SHP77 treated with DMSO at 0.1 percent for 48 hours (cell line): Measurements from ENCODE around the gene GNB2.
A peak's percentile ranks its signal among the peaks of the same experiment; 100 is the strongest.

Experiments
- DNase-seq: peaks from one replicate; lab custom pipeline; 2025; lab: John Stamatoyannopoulos, UW

Gene GNB2

DNA sequence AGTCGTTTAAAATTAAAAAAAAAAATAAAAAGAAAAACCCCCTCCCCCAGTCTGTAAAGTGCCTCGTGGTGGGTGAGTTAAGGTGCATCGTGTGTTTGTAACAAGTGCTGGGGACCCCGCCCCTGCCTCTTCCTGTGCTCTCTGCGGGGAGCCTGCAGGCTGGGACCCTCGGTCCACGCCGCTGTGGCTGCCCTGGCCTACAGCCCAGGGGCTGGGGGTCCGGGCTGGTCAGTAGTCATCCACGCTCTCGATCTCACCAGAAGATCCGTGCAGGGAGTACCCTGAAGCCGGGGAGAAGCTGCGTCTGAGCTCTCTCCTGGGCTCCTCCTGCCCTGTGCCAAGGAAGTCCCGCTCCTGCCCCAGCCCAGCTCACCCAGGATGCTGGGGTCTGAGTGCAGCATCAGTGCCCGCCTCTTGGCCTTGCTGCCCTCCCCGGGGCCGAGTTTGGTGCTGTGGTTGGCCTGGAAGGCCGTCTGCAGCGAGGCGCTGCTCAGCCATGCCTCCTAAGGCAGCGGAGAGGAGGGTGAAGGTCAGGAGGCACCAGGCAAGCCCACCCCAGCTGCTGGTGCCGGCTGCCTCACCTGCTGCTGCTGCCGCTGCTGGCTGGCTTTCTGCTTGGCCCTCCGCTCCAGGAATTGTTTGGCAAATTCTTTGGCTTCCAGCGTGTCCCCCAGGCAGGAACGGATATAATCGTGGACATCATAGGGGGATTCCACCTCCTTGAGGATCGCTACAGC, 8.1 kb downstream of the GNB2 start:
- DNase-seq = no peak

- DNase-seq = no peak
Measured at GRCh38 chr7:100682228-100682741, 8.7 kb downstream of the GNB2 start.

DNA sequence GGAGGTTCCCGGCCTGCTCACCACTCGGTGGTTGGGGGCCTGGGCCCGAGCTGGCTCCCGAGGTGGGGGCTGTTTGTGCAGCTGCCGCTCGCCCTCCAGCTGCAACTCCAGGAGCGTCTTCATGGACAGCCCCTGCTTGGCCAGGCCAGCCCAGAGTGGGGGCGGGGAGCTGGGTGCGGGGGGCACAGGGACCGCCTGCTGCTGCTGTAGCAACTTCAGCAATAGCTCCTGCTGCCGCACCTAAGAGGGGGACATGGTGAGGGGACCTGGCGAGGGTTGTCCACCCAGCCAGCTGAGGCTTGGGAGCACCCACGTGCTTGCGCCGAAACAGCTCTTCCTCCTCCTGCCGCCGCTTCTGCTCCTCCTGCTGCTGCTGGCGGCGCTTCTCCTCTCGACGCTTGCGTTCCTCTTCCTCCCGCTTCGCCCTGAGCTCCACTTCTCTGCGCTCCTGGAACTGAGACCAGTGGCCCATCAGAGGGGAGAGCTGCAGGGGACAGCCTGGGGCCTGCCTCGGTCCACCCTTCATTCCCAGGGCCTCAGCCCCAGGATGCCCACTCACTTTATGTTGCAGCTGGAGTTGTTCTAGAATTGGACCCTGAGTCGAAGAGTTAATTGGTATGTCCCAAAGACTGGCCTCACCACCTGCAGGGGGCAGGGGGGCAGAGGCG, 9.6 kb downstream of the GNB2 start:
- DNase-seq = no peak

DNA sequence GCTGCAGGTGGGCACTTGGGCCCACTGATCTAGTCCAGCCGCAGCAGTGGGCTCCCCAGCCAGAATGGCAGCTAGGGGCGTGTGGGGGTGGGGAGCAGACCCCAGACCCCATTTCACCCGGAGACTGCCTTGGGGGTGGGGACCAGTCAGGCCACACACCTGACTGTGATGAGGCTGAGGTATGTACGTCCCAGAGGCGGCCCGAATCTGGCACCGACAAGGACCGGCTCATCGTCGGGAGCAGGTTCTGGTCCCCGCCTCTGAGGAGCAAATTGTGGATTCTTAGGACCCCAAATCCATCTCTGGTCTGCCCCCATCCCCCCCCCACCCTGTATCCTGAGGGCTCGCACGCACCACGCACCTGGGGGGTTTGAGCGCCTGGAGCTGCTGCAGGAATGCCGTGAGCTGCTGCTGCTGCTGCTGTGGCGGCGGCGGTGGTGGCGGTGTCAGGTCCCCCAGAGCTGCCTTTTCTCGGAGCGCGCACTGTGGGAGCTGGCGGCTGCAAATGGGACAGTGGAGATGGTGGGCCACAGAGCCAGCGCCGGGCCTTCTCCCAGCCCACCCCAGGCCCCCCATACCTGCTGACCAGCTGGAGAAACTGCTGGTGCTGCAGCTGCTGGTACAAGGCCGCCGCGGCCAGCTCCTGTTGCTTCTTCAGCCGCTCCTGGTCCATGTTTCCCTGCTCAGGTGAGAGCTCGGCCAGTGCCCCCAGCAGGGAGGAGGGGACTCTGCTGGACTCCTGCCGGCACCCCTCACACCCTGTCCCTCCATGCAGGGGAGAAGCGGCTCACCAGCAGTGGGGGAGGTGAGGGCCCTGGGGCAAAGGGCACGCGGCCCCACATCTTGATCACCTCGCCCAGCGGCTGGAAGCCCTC, 10.4 kb downstream of the GNB2 start:
- DNase-seq = no peak

- DNase-seq = no peak
Measured at GRCh38 chr7:100684534-100685042, 11.0 kb downstream of the GNB2 start.

DNA sequence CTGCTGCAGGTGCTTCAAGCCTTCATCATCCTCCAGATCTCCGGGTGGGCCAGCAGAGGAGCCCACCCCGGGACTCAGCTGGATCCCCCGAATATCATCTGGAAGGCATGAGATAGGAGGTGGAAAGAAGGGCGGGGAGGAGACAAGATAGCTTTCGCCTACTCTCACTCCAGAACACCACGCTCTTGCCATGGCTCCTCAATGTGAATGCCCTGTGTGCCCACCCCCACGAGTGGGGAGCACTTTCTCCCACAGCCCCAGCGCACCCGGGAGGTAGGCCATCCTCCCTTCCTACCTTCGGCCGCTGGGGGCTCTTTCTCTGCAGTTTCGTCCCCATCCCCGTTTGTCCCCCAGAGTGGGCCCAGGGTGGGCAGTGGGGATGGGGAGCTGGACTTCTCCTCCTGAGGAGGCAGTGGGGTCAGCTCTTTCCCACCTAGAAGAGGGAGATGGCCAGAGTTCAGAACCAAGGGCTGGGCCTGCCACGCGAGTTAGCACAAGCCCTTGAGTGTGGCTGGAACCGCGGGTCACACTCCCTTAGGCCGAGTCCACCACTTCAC, 11.6 kb downstream of the GNB2 start:
- DNase-seq = no peak

DNA sequence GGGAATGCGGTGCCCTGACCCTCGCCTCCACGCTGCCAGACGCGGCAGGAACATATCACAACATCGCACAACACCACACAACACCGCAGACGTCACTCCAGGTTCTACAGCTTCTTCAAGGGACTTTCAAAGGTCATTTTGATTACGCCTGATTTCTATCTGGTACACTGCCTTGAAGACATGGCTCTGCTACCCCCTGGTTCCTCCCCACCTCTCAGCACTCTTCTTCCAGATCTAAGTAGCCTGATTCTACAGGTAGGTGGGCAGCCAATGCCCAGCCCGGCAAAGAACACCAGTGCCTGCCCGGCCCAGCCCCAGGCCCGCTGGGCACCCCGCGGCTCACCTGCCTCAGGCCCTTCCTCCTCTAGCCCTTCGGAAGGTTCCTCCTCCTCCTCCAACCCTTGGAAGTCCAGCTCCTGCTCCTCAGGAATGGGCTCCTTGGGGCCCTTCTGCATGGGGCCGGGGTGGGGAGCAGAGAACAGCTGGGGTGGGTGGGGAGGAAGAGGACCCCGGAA, 12.1 kb downstream of the GNB2 start:
- DNase-seq = no peak

DNA sequence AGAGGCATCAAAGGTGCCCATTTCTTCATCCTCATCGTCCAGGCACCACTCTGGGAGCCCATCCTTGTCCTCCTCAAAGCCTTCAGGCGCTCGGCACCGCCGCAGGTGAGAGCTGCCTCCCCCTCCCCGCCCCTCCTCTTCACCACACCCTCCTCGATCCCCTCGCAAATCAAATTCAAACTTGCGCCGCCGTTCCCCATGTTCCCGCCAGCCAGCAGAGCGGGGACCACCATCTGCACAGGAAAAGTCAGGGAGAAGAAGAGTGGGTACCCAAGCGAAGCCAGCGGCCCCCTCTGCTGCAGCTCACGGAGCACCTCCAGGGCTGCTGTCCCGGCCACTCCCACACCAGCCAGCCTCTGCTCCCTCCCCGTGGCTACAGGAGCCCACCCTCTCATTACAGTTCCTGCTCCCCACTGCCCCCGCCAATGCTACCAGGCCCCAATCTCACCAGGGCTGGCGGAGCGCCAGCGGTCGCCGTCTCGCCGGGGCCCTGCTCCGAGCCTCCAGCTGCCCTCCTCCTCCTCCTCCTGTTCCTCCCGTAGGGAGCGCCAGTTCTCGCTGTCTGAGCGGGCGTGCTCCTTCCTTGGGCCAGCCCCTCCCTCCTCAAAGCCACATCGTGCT, 12.8 kb downstream of the GNB2 start:
- no peak for DNase-seq

- DNase-seq = no peak
Measured at GRCh38 chr7:100686822-100687211, 13.3 kb downstream of the GNB2 start.

GRCh38 chr7:100687261-100687660, 13.7 kb downstream of the GNB2 start:
- DNase-seq = no peak

- no peak for DNase-seq
Measured at GRCh38 chr7:100687751-100688300, 14.3 kb downstream of the GNB2 start.

DNA sequence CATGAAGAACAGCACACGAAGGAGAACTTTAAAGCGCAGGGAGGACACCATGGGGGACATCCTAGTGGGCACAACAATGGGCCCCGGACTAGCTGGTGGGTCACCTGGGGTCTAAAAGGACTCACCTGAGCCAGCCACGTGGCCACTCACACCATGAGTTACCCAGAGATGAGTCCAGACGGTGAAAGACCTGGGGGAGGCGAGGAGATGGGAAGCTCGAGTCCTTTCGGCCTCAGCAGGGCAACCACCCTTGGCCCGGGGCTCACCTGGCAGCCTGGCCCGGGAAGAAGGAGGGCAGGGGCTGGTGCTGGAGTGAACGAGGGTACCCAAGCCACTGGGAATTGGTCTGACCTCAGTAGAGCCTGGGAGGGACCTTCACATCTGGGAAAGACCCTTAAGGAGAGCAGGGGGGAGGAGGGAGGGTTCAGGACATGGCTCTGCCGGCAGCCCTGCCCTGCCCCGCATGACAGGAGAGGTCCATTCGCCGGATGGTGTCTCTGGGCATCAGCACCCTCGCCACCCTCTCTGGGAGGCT, 14.9 kb downstream of the GNB2 start:
- no peak for DNase-seq

DNA sequence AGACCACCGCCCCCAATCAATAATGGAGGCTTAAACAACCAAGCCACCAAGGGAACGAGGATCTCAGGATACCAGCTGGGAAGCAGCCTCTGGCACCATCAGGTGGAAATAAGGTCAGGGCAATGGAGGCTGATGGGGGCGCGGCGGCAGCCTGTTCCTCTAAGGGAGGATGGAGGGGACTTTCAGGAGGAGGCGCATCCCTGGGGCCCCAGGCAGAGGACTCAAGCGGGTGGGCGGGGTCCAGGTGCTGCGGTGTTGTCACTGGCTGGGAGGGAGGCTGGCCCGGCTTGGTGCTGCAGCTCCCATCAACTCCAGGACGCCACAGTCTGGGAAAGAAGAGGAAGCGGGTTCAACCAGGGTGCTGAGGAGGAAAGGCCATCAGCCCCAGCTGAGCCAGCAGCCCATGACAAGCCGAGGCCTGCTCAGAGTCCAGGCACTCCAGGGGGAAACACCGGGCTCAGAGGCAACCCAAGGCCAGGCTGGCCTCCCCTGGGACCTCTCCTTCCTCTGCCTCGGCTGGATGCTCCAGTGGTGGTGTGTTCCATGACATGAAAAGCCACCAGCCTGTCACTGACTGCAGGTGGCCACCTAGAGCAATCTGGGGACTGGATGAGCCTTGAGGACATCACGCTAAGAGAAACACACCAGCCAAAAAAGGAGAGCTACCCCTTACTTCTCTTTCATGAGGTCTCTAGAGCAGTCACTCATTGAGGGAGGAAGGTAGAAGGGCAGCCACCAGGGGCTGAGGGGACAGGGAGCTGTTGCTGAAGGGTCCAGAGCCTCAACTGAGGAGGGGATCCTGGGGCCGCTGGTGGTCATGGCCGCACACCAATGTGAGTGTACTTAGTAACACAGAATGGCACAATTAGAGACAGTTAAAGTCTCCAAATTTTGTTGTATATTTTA, 15.9 kb downstream of the GNB2 start:
- no peak for DNase-seq

DNA sequence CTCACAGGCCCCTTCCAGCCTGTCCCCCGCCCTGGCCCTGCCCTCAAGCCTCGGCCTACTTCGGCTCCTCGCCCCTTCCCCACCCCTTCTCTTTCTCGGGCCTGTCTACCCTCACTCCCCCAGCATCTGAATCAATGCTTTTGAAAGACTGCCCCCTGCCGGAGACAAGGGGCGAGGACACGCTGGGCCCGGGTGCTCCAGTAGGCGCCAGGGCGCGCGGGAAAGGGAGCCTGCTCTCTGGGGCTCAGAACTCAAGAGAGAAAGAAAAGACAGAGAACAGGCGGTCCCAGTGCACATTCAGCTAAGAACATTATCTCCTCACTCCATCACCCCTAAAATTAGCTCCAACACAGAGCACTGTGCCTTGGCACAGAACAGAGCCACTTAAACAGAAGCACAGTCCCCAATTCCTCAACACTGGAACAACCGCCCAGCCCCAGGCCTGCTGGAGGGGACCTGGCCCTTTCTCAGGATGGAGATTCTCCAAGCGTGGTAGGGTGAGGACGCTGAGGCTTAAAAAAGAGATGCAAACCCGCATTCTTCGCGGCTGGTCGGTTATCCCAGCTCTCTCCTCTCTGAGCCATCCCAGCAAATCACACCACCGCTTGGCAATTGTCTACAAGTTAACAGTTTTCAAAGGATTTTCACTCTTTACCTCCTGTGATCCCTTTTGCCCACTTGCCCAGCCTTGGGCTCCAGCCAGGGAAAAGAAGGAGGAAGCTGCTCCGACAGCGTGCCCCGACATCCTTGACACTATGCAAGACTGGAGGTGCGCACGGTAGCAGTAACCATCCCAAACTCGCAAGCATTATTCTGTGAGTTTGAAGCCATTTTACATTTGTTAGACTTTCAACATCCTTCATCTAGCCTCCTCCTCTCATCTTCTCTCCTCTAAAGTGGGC, 18.4 kb downstream of the GNB2 start:
- peak; percentile 22 for DNase-seq

- DNase-seq = no peak
Measured at GRCh38 chr7:100692578-100692961, 19.0 kb downstream of the GNB2 start.

DNA sequence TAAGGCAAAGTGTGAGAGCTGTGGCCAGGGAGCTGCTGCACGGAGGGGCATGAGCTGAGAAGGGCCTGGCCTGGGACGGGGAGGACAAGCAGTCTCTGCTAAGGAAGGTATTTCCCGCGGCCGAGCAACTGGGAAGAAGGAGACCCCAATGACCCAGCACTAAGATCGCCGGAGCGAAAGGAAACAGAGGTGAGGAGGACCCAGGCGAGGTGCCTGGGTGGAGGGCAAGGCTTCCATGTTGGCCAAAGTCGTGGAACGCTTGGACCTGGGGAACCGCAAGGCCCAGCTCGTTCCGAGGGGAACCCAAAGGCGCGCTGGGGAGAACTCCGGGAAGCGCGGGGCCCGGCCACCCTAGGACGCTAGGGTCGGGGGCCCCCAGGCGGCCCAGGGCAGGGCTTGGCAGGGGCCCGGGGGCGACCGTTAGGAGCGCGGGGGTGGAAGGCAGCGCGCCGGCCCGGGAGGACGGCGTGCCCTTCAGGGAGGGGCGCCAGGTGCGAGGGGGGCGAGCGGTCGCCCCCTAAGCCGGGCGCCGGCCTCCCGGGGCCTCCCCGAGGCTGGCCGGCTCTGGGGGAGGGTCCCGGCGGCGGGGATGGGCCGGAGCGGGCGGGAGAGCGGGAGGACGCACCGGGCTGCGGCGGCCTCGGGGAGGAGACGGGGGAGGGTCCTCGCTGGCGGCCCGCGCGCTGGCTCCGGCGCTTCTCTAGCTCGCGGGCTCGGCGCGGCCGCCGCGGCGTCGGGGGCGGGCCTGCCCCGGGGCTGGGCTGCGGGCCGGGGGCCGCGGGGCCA, 20.0 kb downstream of the GNB2 start:
- DNase-seq = no peak

DNA sequence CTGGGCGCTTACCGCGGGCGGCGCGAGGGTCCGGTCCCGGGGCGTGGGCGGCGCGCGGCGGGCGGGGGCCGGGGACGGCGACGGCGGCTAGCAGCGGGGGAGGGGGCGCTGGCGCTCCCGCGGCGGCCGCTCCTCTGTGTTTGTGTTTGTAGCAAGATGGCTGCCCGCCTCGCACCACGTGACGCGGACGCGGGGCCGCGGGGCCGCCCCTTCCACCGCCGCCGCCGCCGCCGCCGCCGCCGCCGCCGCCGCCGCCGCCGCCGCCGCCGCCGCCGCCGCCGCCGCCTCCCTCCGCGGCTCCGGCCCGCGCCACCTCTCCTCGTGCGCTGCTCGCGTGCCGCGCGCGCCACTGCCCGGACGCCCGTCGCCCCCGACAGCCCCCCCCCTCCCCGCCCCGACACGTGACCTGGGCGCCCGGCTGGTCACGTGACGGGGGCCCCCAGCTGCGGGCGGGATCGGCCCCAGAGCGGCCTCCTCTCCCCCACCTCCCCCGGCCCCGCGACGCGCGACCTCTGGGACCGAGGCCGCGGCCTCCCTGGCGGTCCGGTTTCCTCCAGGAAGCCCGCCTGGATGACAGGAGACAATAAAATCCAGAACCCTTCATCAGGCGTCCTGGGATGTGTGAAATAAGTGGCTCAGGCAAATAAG, 20.7 kb downstream of the GNB2 start, which contains the start of gene GIGYF1:
Gene GIGYF1, minus strand, starts transcription at position 153 of the 648 bp plus-strand sequence. CDS start 6,012 bp downstream, outside the sequence.
- DNase-seq = peak; percentile 12
